Esophagus squamous epithelium (tissue), 4 donors: ENCODE data around the gene PRR33.

Source experiments
- POLR2A ChIP-seq, 4 donors: fragments of 450-650 bp; IDR thresholded peaks; one replicate each; pipeline ENCODE4 v1.6.1; 2017; ENCODE audit warnings: antibody characterized with exemption in 4 of 4, mild to moderate bottlenecking in 4 of 4, moderate library complexity in 3 of 4
- TF ChIP-seq, protein P1 (sequence below), 6 experiments: fragments of 450-650 bp in 4 of 6; fragments of 200-600 bp in 2 of 6; sonication (generic) in 2 of 6; IDR thresholded peaks; one replicate each; pipeline ENCODE4 v1.5.1; 2016 to 2019; ENCODE audit warnings: antibody characterized with exemption in 6 of 6, mild to moderate bottlenecking in 4 of 6, moderate library complexity in 4 of 6

GRCh38 chr11:1843098-1843473, 48.6 kb downstream of the PRR33 start:
- TF ChIP-seq, protein P1, sequence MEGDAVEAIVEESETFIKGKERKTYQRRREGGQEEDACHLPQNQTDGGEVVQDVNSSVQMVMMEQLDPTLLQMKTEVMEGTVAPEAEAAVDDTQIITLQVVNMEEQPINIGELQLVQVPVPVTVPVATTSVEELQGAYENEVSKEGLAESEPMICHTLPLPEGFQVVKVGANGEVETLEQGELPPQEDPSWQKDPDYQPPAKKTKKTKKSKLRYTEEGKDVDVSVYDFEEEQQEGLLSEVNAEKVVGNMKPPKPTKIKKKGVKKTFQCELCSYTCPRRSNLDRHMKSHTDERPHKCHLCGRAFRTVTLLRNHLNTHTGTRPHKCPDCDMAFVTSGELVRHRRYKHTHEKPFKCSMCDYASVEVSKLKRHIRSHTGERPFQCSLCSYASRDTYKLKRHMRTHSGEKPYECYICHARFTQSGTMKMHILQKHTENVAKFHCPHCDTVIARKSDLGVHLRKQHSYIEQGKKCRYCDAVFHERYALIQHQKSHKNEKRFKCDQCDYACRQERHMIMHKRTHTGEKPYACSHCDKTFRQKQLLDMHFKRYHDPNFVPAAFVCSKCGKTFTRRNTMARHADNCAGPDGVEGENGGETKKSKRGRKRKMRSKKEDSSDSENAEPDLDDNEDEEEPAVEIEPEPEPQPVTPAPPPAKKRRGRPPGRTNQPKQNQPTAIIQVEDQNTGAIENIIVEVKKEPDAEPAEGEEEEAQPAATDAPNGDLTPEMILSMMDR (IDR thresholded peaks at IDR 0.05) = no peak
- TF ChIP-seq POLR2A (IDR thresholded peaks at IDR 0.05) = no peak
